GM23338 (cell line): ENCODE data around the gene ANKRD55. TPM values are rescaled to one million over a fixed set of nuclear protein-coding genes. Genes with fewer than 3 reads are reported as not detected.

Experiments used
- ATAC-seq: fragments of 200-7000 bp; cut with Tn5 transposase; 3 replicates; pipeline ENCODE4 v1.9.1; 2020
- DNase-seq: peaks from one replicate; pipeline ENCODE4 v3.0.0-alpha.2; 2015; ENCODE audit warnings: low spot score
- H2AFZ ChIP-seq: fragments of 200-600 bp; sonication (generic); 2 replicates; pipeline ENCODE4 v1.8.0; 2016; ENCODE audit warnings: antibody characterized with exemption, mild to moderate bottlenecking, moderate library complexity
- H3F3A ChIP-seq: fragments of 200-600 bp; sonication (generic); replicated peaks from 2 replicates; pipeline ENCODE4 v1.8.0; 2017; ENCODE audit warnings: antibody characterized with exemption, mixed run types, low read depth
- H3K27ac ChIP-seq: fragments of 200-600 bp; sonication (generic); 2 replicates; pipeline ENCODE4 v1.6.1; 2016; ENCODE audit warnings: low read depth
- H3K27me3 ChIP-seq: fragments of 200-600 bp; sonication (generic); 2 replicates; pipeline ENCODE4 v1.8.0; 2016; ENCODE audit warnings: mild to moderate bottlenecking, mixed run types, moderate library complexity; ENCODE audit not compliant: insufficient read depth
- H3K36me3 ChIP-seq: fragments of 200-600 bp; sonication (generic); 2 replicates; pipeline ENCODE4 v1.8.0; 2016; ENCODE audit warnings: mild to moderate bottlenecking; ENCODE audit not compliant: insufficient read depth
- H3K4me1 ChIP-seq: fragments of 200-600 bp; sonication (generic); 2 replicates; pipeline ENCODE4 v1.8.0; 2016; ENCODE audit warnings: mild to moderate bottlenecking, moderate library complexity; ENCODE audit not compliant: insufficient read depth
- H3K4me2 ChIP-seq: fragments of 200-600 bp; sonication (generic); 2 replicates; pipeline ENCODE4 v1.7.1; 2017; ENCODE audit warnings: mixed run types
- H3K4me3 ChIP-seq: fragments of 200-600 bp; sonication (generic); 2 replicates; pipeline ENCODE4 v1.6.1; 2016; ENCODE audit warnings: mixed run types
- H3K79me2 ChIP-seq: fragments of 200-600 bp; sonication (generic); replicated peaks from 2 replicates; pipeline ENCODE4 v1.8.0; 2017; ENCODE audit warnings: mild to moderate bottlenecking; ENCODE audit not compliant: insufficient read depth
- H3K9me2 ChIP-seq: fragments of 200-600 bp; sonication (generic); 2 replicates; pipeline ENCODE4 v1.8.0; 2017; ENCODE audit not compliant: insufficient read depth
- H4K20me1 ChIP-seq: fragments of 200-600 bp; sonication (generic); replicated peaks from 2 replicates; pipeline ENCODE4 v1.8.0; 2017; ENCODE audit warnings: mild to moderate bottlenecking; ENCODE audit not compliant: insufficient read depth
- H3K27ac Mint-ChIP-seq: 2 replicates; pipeline ENCODE4 v1.8.0; 2020; ENCODE audit warnings: inconsistent platforms, mild to moderate bottlenecking, moderate library complexity, mixed read lengths
- H3K27me3 Mint-ChIP-seq: 3 replicates; pipeline ENCODE4 v1.8.0; 2022; ENCODE audit warnings: low read depth, mild to moderate bottlenecking, moderate library complexity, mixed read lengths, inconsistent platforms; ENCODE audit not compliant: insufficient read depth, poor library complexity
- H3K36me3 Mint-ChIP-seq: 3 replicates; pipeline ENCODE4 v1.8.0; 2021; ENCODE audit warnings: low read depth, mild to moderate bottlenecking, inconsistent platforms, moderate library complexity, mixed read lengths
- H3K4me1 Mint-ChIP-seq: 3 replicates; pipeline ENCODE4 v1.8.0; 2020; ENCODE audit warnings: mild to moderate bottlenecking, inconsistent platforms, mixed read lengths
- H3K4me3 Mint-ChIP-seq: 3 replicates; pipeline ENCODE4 v1.8.0; 2021; ENCODE audit warnings: moderate library complexity, mild to moderate bottlenecking, inconsistent platforms, mixed read lengths
- H3K9me3 Mint-ChIP-seq: 3 replicates; pipeline ENCODE4 v1.8.0; 2020; ENCODE audit warnings: moderate library complexity, mild to moderate bottlenecking, inconsistent platforms, mixed read lengths
- JUNB ChIP-seq: IDR thresholded peaks from one replicate; pipeline ENCODE4 v1.6.1; 2016; ENCODE audit warnings: antibody characterized with exemption; ENCODE audit not compliant: unreplicated experiment
- POLR2AphosphoS5 ChIP-seq: IDR thresholded peaks from 2 replicates; pipeline ENCODE4 v1.6.1; 2016; ENCODE audit warnings: antibody characterized with exemption, low read depth
- REST ChIP-seq: IDR thresholded peaks from one replicate; pipeline ENCODE4 v1.6.1; 2018; ENCODE audit warnings: antibody characterized with exemption; ENCODE audit not compliant: unreplicated experiment
- STAT1 ChIP-seq: IDR thresholded peaks from one replicate; pipeline ENCODE4 v1.6.1; 2016; ENCODE audit warnings: antibody characterized with exemption; ENCODE audit not compliant: unreplicated experiment
- ZNF114 ChIP-seq: fragments of 250-450 bp; sonication (Bioruptor Pico); IDR thresholded peaks from 2 replicates; pipeline ENCODE4 v1.5.0; 2020; ENCODE audit warnings: mild to moderate bottlenecking, moderate library complexity
- ZNF462 ChIP-seq: fragments of 250-450 bp; sonication (Bioruptor Pico); IDR thresholded peaks from 2 replicates; pipeline ENCODE4 v1.5.0; 2020; ENCODE audit warnings: mild to moderate bottlenecking, moderate library complexity
- polyA plus RNA-seq: library from polyadenylated mRNA; unstranded; fragments of >200 nt; fragmentation: Nextera tagmentation; extraction: Ambion mirVana; gene quantifications from 2 replicates; pipeline ENCODE4 v1.2.1, GENCODE V29; 2016
- total RNA-seq: library from RNA; depleted of rRNA; stranded (reverse); fragments of >200 nt; shearing (Covaris generic); gene quantifications from 2 replicates; pipeline ENCODE4 v1.2.3, GENCODE V29; 2014

Gene ANKRD55
- total and polyA plus RNA-seq, 2 experiments from 2014 or later: not detected

DNA sequence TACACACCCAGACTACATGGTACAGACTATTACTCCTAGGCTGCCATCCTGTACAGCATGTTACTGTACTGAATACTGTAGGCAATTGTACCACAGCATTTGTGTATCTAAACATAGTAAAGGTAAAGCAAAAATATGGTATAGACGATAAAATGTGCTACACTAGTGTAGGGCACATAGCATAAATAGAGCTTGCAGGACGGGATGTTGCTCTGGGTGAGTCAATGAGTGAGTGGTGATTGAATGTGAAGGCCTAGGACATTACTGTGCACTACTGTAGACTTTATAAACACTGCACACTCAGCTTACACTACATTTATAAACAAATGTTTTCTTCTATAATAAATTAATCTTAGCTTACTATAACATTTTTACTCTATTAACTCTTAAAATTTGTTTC is 25.6 kb downstream of the ANKRD55 start:
- H3K4me1 Mint-ChIP-seq: no peaks in the 10 kb centered on the region
- H3K36me3 Mint-ChIP-seq: no peaks in the 10 kb centered on the region; the same call in 2 of the 3 replicates
- Histone ChIP-seq H3K27me3 (no peaks in the 10 kb centered on the region), H3K9me2 (no peaks in the 10 kb centered on the region), H3K79me2 (no peaks in the 10 kb centered on the region), H2AFZ (no peak overlapping the region), H3F3A (no peaks in the 10 kb centered on the region), H4K20me1 (no peaks in the 10 kb centered on the region), H3K4me3 (no peak overlapping the region), H3K4me1 (no peaks in the 10 kb centered on the region), H3K36me3 (no peaks in the 10 kb centered on the region), H3K4me2 (no peak overlapping the region), H3K27ac (no peak overlapping the region)
- no peak for DNase-seq
- no peak for TF ChIP-seq POLR2AphosphoS5
- no peak for TF ChIP-seq REST
- no peak for TF ChIP-seq STAT1
- TF ChIP-seq ZNF114 (CRISPR knock-in tag): no peak
- TF ChIP-seq JUNB: no peak
- TF ChIP-seq ZNF462: no peak
- no peak overlapping the region for H3K4me3 Mint-ChIP-seq
- H3K27ac Mint-ChIP-seq: no peak overlapping the region
- H3K27me3 Mint-ChIP-seq: peaks cover 5% of the 10 kb centered on the region
- no peaks in the 10 kb centered on the region for H3K9me3 Mint-ChIP-seq
- ATAC-seq: no peak
